GM12865 (cell line): ENCODE measurements around the gene GJA8.
"Not testable (repeated sequence)": the region's sequence is repeated elsewhere in the genome, so short reads cannot be mapped to it uniquely, and the experiment has no call there.

Source experiments
- DNase-seq: peaks from one replicate; pipeline ENCODE4 v3.0.0; 2010; ENCODE audit warnings: low read depth
- H3K4me3 ChIP-seq: 2 replicates; pipeline ENCODE4 v1.5.1; 2011; ENCODE audit warnings: mild to moderate bottlenecking, low read depth, low read length, control low read depth

Gene GJA8

GRCh38 chr1:147940456-147940855 lies 37.9 kb downstream of the GJA8 start:
- not testable (repeated sequence) for H3K4me3 ChIP-seq, DNase-seq

- DNase-seq, H3K4me3 ChIP-seq: not testable (repeated sequence)
Observed at GRCh38 chr1:147942563-147942962, 40.0 kb downstream of the GJA8 start.

- DNase-seq, H3K4me3 ChIP-seq: not testable (repeated sequence)
Observed at GRCh38 chr1:147949517-147949916, 46.9 kb downstream of the GJA8 start.
